GM12878 (cell line): Measurements from ENCODE around the gene TPH2. TPM values are rescaled to one million over a fixed set of nuclear protein-coding genes. Genes with fewer than 3 reads are reported as not detected.

Source experiments
- ATAC-seq: fragments of 200-7000 bp; cut with Tn5 transposase; 3 replicates; pipeline ENCODE4 v1.9.1; 2020; ENCODE audit warnings: mild to moderate bottlenecking, moderate library complexity
- BruUV-seq: library from RNA; stranded (reverse); fragments of 400-500 nt; replicated peaks from 2 replicates; lab custom pipeline; 2021; lab: Mats Ljungman, UMichigan
- CTCF ChIA-PET: fragments of 300-600 bp; sonication (Branson Sonifier 250); formaldehyde crosslinking; extraction: SDS; loops from one replicate; lab custom pipeline; 2021; ENCODE audit warnings: inconsistent platforms; lab: Yijun Ruan, JAX
- POLR2A ChIA-PET: fragments of 350-600 bp; formaldehyde crosslinking; extraction: SDS; loops from one replicate; lab custom pipeline; 2021; ENCODE audit warnings: inconsistent platforms; lab: Charles Lee
- RAD21 ChIA-PET: fragments of 300-600 bp; sonication (Branson Sonifier 250); formaldehyde crosslinking; loops from one replicate; lab custom pipeline; 2023; ENCODE audit warnings: antibody characterized with exemption; ENCODE audit not compliant: unreplicated experiment; lab: Charles Lee
- SMC1A ChIA-PET: fragments of 300-600 bp; sonication (Branson Sonifier 250); formaldehyde crosslinking; loops from one replicate; lab custom pipeline; 2023; ENCODE audit not compliant: unreplicated experiment, uncharacterized antibody; lab: Charles Lee
- DNase-seq: peaks from one replicate; pipeline ENCODE4 v3.0.0-alpha.2; 2011; ENCODE audit warnings: low read depth, low spot score
- FAIRE-seq: peaks from 3 replicates; lab custom pipeline; 2011; peaks lifted over from hg19 to GRCh38; lab: Jason Lieb, UNC
- H2AFZ ChIP-seq: 2 replicates; pipeline ENCODE4 v1.6.0; 2011; ENCODE audit warnings: low read depth, low read length, control low read depth; ENCODE audit not compliant: control insufficient read depth
- H3K27ac ChIP-seq: 2 replicates; pipeline ENCODE4 v1.5.1; 2011; ENCODE audit warnings: control low read depth; ENCODE audit not compliant: control insufficient read depth, insufficient read depth
- H3K27me3 ChIP-seq, 2 experiments: replicated peaks in 1 of 2; 2 replicates each; pipeline versions ENCODE4 v1.6.0 to v1.6.1; 2011; ENCODE audit warnings: low read length in 1 of 2; ENCODE audit not compliant: control insufficient read depth in 2 of 2, insufficient read depth in 2 of 2
- H3K36me3 ChIP-seq, 2 experiments: 2 replicates each; pipeline ENCODE4 v1.5.1; 2011; ENCODE audit warnings: low read length in 1 of 2; ENCODE audit not compliant: control insufficient read depth in 2 of 2, insufficient read depth in 2 of 2
- H3K4me1 ChIP-seq: 2 replicates; pipeline ENCODE4 v1.6.1; 2011; ENCODE audit warnings: mild to moderate bottlenecking, low read length, moderate library complexity, mixed read lengths; ENCODE audit not compliant: control insufficient read depth, insufficient read depth
- H3K4me2 ChIP-seq: 2 replicates; pipeline ENCODE4 v1.6.0; 2011; ENCODE audit warnings: control low read depth; ENCODE audit not compliant: control insufficient read depth, insufficient read depth
- H3K4me3 ChIP-seq: fragments of 200-600 bp; sonication (generic); 2 replicates; pipeline ENCODE4 v1.5.1; 2016
- H3K79me2 ChIP-seq: 2 replicates; pipeline ENCODE4 v1.6.0; 2011; ENCODE audit warnings: low read length; ENCODE audit not compliant: control insufficient read depth, insufficient read depth
- H3K9ac ChIP-seq: 2 replicates; pipeline ENCODE4 v1.8.0; 2011; ENCODE audit warnings: low read length, control low read depth, mixed read lengths; ENCODE audit not compliant: control insufficient read depth, insufficient read depth
- H3K9me3 ChIP-seq: replicated peaks from 3 replicates; pipeline ENCODE4 v1.5.1; 2011; ENCODE audit warnings: mild to moderate bottlenecking, low read length; ENCODE audit not compliant: control insufficient read depth, insufficient read depth
- H4K20me1 ChIP-seq: 2 replicates; pipeline ENCODE4 v1.6.0; 2011; ENCODE audit not compliant: control insufficient read depth, insufficient read depth
- ATF2 ChIP-seq: IDR thresholded peaks from 2 replicates; pipeline ENCODE4 v1.6.1; 2012; ENCODE audit warnings: low read length, inconsistent platforms
- BMI1 ChIP-seq: fragments of 450-650 bp; IDR thresholded peaks from 2 replicates; pipeline ENCODE4 v1.6.1; 2016; ENCODE audit warnings: mild to moderate bottlenecking, moderate library complexity, borderline replicate concordance
- CHD1 ChIP-seq: IDR thresholded peaks from 2 replicates; pipeline ENCODE4 v1.6.1; 2012; ENCODE audit warnings: low read depth, low read length, improper control_type of control experiment
- CREM ChIP-seq: IDR thresholded peaks from 2 replicates; pipeline ENCODE4 v1.6.1; 2014; ENCODE audit warnings: antibody characterized with exemption, low read depth
- FOXK2 ChIP-seq: fragments of 450-650 bp; IDR thresholded peaks from 2 replicates; pipeline ENCODE4 v1.6.1; 2017; ENCODE audit warnings: mild to moderate bottlenecking, moderate library complexity
- FOXM1 ChIP-seq: IDR thresholded peaks from 2 replicates; pipeline ENCODE4 v1.6.1; 2012; ENCODE audit warnings: low read depth, mild to moderate bottlenecking, inconsistent platforms, low read length, moderate library complexity
- GABPA ChIP-seq: IDR thresholded peaks from 2 replicates; pipeline ENCODE4 v1.6.1; 2014; ENCODE audit warnings: antibody characterized with exemption, low read depth, mild to moderate bottlenecking, inconsistent platforms
- GATAD2B ChIP-seq: fragments of 450-650 bp; conservative IDR thresholded peaks from 2 replicates; pipeline ENCODE4 v1.6.1; 2017; ENCODE audit warnings: low read depth, mild to moderate bottlenecking, moderate library complexity
- LARP7 ChIP-seq: fragments of 450-650 bp; IDR thresholded peaks from 2 replicates; pipeline ENCODE4 v1.6.1; 2017; ENCODE audit warnings: mild to moderate bottlenecking
- MTA3 ChIP-seq: IDR thresholded peaks from 2 replicates; pipeline ENCODE4 v1.6.1; 2012; ENCODE audit warnings: low read length, inconsistent platforms, borderline replicate concordance
- NBN ChIP-seq: fragments of 450-650 bp; IDR thresholded peaks from 2 replicates; pipeline ENCODE4 v1.6.1; 2016
- NKRF ChIP-seq: fragments of 450-650 bp; conservative IDR thresholded peaks from 2 replicates; pipeline ENCODE4 v1.6.1; 2017; ENCODE audit warnings: mild to moderate bottlenecking, moderate library complexity
- POLR2AphosphoS2 ChIP-seq: IDR thresholded peaks from 2 replicates; pipeline ENCODE4 v1.6.1; 2011; ENCODE audit warnings: low read depth, mild to moderate bottlenecking, low read length, improper control_type of control experiment, moderate library complexity
- RELB ChIP-seq: fragments of 450-650 bp; IDR thresholded peaks from 2 replicates; pipeline ENCODE4 v1.6.1; 2017; ENCODE audit warnings: low read depth, mild to moderate bottlenecking, moderate library complexity
- RUNX3 ChIP-seq: IDR thresholded peaks from 2 replicates; pipeline ENCODE4 v1.6.1; 2012; ENCODE audit warnings: low read length, inconsistent platforms
- SPI1 ChIP-seq: IDR thresholded peaks from 2 replicates; pipeline ENCODE4 v1.6.1; 2011; ENCODE audit warnings: low read depth, mild to moderate bottlenecking, low read length, moderate library complexity, borderline replicate concordance; ENCODE audit not compliant: insufficient read depth
- SREBF2 ChIP-seq: IDR thresholded peaks from 2 replicates; pipeline ENCODE4 v1.6.1; 2012; ENCODE audit warnings: mild to moderate bottlenecking, low read length
- SRF ChIP-seq, 2 experiments: IDR thresholded peaks; 2 replicates each; pipeline ENCODE4 v1.6.1; 2011; ENCODE audit warnings: low read depth in 2 of 2, low read length in 2 of 2, mild to moderate bottlenecking in 1 of 2, moderate library complexity in 1 of 2
- WGBS: methylation state at CpG from one replicate; pipeline ENCODE4 v1.1.6; 2016; ENCODE audit warnings: low lambda C conversion rate; ENCODE audit not compliant: insufficient replicate concordance, insufficient coverage; ENCODE audit errors: missing lambda C conversion rate; 5-methylcytosine and 5-hydroxymethylcytosine counted together
- in situ Hi-C: fragments of 300-500 bp; cut with MboI; formaldehyde crosslinking; loops from 9 replicates; pipeline ENCODE4 v1.14.3; 2018; ENCODE audit warnings: mixed read lengths
- intact Hi-C: fragments of 100-400 bp; cut with micrococcal nuclease; formaldehyde crosslinking; loops from one replicate; pipeline ENCODE4 v1.14.2; 2022; ENCODE audit not compliant: unreplicated experiment
- polyA plus RNA-seq, 11 experiments: library from polyadenylated mRNA; depleted of rRNA in 4 of 11; unstranded in 6 of 11; stranded (reverse) in 5 of 11; fragments of >200 nt; fragmentation: Nextera tagmentation in 4 of 11; fragmentation: Illumina TruSeq in 1 of 11; extraction: Ambion mirVana in 4 of 11; extraction: Trizol in 1 of 11; gene quantifications; 1 replicate in 1 of 11; 2 replicates in 10 of 11; pipeline versions ENCODE4 v1.2.1 to v1.2.3, GENCODE V29; 2011 to 2016; ENCODE audit warnings: inconsistent platforms in 2 of 11, missing spikeins in 2 of 11, low read depth in 1 of 11
- total RNA-seq, 4 experiments: library from RNA; depleted of rRNA in 3 of 4; stranded (reverse); fragments of >200 nt in 3 of 4; fragmentation: Illumina TruSeq in 1 of 4; extraction: Trizol in 1 of 4; gene quantifications; 2 replicates each; pipeline versions ENCODE4 v1.2.1 to v1.2.3, GENCODE V29; 2013 to 2021

TPH2 gene
- total and polyA plus RNA-seq, 10 of the 15 experiments (the other 5 are each of a cell fraction or from before 2014, with no cell fraction given), result not detected

- CTCF ChIA-PET, result no interaction called here
- ATAC-seq, result no peak
- intact Hi-C loops, result no loop called here
- TF ChIP-seq CHD1 (no peak), FOXK2 (no peak), GABPA (no peak), BMI1 (no peak), NBN (no peak), FOXM1 (no peak), RELB (no peak), SPI1 (no peak), SREBF2 (no peak), GATAD2B (no peak), NKRF (no peak), RUNX3 (no peak), SRF (IDR thresholded peaks at IDR 0.05; ENCODE audit: low read depth in 2 of 2, low read length in 2 of 2) (no peak), LARP7 (no peak), POLR2AphosphoS2 (no peak), ATF2 (no peak), CREM (no peak), MTA3 (no peak)
Observed at GRCh38 chr12:71896205-71896882, 42.3 kb upstream of the TPH2 start.

More at GRCh38 chr12:71896205-71896882, 42.3 kb upstream of the TPH2 start:
- H3K27ac ChIP-seq, result no peak overlapping the region
- ChIA-PET RAD21 (no interaction called here), POLR2A (no interaction called here), SMC1A (no interaction called here)
- H4K20me1 ChIP-seq, result no peaks in the 10 kb centered on the region
- H3K9me3 ChIP-seq, result no peaks in the 10 kb centered on the region
- H3K36me3 ChIP-seq, result peaks cover 1 to 8% of the 10 kb centered on the region in 2 experiments; a peak in 2 of 4 replicates
- FAIRE-seq (no peak), DNase-seq (no peak)
- no peak overlapping the region for H2AFZ ChIP-seq
- H3K79me2 ChIP-seq, result no peaks in the 10 kb centered on the region
- no TSS peak for BruUV-seq
- no peak overlapping the region for H3K4me2 ChIP-seq
- no peak overlapping the region for H3K4me3 ChIP-seq
- H3K4me1 ChIP-seq, result no peaks in the 10 kb centered on the region
- in situ Hi-C loops, result no loop called here
- H3K27me3 ChIP-seq, result no peaks in the 10 kb centered on the region
- H3K9ac ChIP-seq, result no peak overlapping the region
- WGBS, result 94% methylated on average over 3 of the region's 3 CpGs
